HL-60 (cell line): ENCODE results near the gene C1orf21.

Source experiments
- DNase-seq, 2 experiments: peaks; one replicate each; pipeline ENCODE4 v3.0.0-alpha.2; 2010 to 2020; ENCODE audit warnings: low read depth in 1 of 2, low spot score in 1 of 2
- H3K27ac ChIP-seq: fragments of 250-450 bp; sonication (Bioruptor Pico); replicated peaks from 2 replicates; pipeline ENCODE4 v1.5.1; 2020; ENCODE audit warnings: mild to moderate bottlenecking, moderate library complexity
- H3K27me3 ChIP-seq: fragments of 250-450 bp; sonication (Bioruptor Pico); 2 replicates; pipeline ENCODE4 v1.5.1; 2021; ENCODE audit warnings: mild to moderate bottlenecking, moderate library complexity; ENCODE audit not compliant: insufficient read depth, poor library complexity, severe bottlenecking
- H3K4me3 ChIP-seq: replicated peaks from 2 replicates; pipeline ENCODE4 v1.5.1; 2011; ENCODE audit warnings: mild to moderate bottlenecking, control low read depth, low read length; ENCODE audit not compliant: insufficient read depth
- CTCF ChIP-seq: IDR thresholded peaks from one replicate; pipeline ENCODE4 v1.5.1; 2011; ENCODE audit warnings: low read length, control low read depth, inconsistent platforms; ENCODE audit not compliant: insufficient read depth
- GABPA ChIP-seq: IDR thresholded peaks from 2 replicates; pipeline ENCODE4 v1.6.1; 2012; ENCODE audit warnings: low read depth
- POLR2AphosphoS5 ChIP-seq: IDR thresholded peaks from 2 replicates; pipeline ENCODE4 v1.6.1; 2012; ENCODE audit warnings: low read depth
- REST ChIP-seq: IDR thresholded peaks from 2 replicates; pipeline ENCODE4 v1.6.1; 2012; ENCODE audit warnings: low read depth; ENCODE audit not compliant: insufficient replicate concordance
- SPI1 ChIP-seq: IDR thresholded peaks from 2 replicates; pipeline ENCODE4 v1.6.1; 2012; ENCODE audit warnings: low read depth, mild to moderate bottlenecking, borderline replicate concordance

C1orf21 gene

GRCh38 chr1:184582411-184582810, 195.6 kb downstream of the C1orf21 start:
- Histone ChIP-seq H3K27ac (no peak overlapping the region), H3K27me3 (no peaks in the 10 kb centered on the region), H3K4me3 (no peak overlapping the region)
- DNase-seq: no peak
- no peak for TF ChIP-seq GABPA
- no peak for TF ChIP-seq SPI1
- TF ChIP-seq CTCF: no peak
- TF ChIP-seq REST: no peak
- no peak for TF ChIP-seq POLR2AphosphoS5

GRCh38 chr1:184583849-184584248, 197.0 kb downstream of the C1orf21 start:
- TF ChIP-seq GABPA (no peak), POLR2AphosphoS5 (no peak), REST (no peak), CTCF (no peak), SPI1 (no peak)
- Histone ChIP-seq H3K27me3 (no peaks in the 10 kb centered on the region), H3K27ac (no peak overlapping the region), H3K4me3 (no peak overlapping the region)
- no peak for DNase-seq

DNA sequence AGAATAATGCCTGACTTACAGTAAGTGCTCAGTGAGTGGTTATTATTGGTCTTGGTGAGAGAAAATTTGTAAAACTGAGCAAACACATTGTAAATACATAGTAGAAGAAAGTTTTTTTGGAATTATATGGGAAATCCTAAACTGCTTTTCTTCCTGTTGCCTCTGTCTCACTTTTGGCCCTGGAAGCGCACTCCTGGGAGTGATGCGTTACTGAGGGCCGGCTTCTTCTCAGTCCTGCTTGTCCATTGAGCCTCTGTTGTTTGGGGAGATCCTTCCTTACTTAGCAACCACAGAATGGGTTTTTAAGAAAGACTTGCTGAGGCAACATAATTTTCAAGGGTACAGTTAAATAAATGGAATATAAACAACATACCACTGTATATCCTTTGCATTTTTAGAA, 201.9 kb downstream of the C1orf21 start:
- no peak overlapping the region for H3K27ac ChIP-seq

More for the DNA sequence above, 201.9 kb downstream of the C1orf21 start:
- no peaks in the 10 kb centered on the region for H3K27me3 ChIP-seq
- TF ChIP-seq REST (no peak), GABPA (no peak), CTCF (no peak), SPI1 (no peak), POLR2AphosphoS5 (no peak)
- no peak overlapping the region for H3K4me3 ChIP-seq
- no peak for DNase-seq
